Measurements from ENCODE around the gene CCDC97. TPM values are rescaled to one million over a fixed set of nuclear protein-coding genes. Genes with fewer than 3 reads are reported as not detected.
A peak's percentile ranks its signal among the peaks of the same experiment; 100 is the strongest.

CCDC97 gene
- total RNA-seq, 2 experiments from 2014 or later, result 50.4 to 51.7 TPM

GRCh38 chr19:41324921-41325639, 15.1 kb downstream of the CCDC97 start:
- Mint-ChIP-seq H3K4me3 (peak overlapping the region; percentile 30), H3K36me3 (ENCODE audit: low read depth) (peaks cover 45% of the 10 kb centered on the region), H3K4me1 (peaks cover 61% of the 10 kb centered on the region), H3K27ac (peak overlapping the region; percentile 82), H3K27me3 (no peaks in the 10 kb centered on the region), H3K9me3 (no peaks in the 10 kb centered on the region)
- CTCF ChIA-PET, result interaction anchor here (0.6 to 1.7 kb wide), 6 partner anchors 10 to 893 kb away, joined by 3 to 10 read pairs (median 4); no protein-coding TSS in a partner anchor
- POLR2A ChIA-PET, result no interaction called here
- no peak for DNase-seq

GRCh38 chr19:41325640-41325946, 15.6 kb downstream of the CCDC97 start:
- no peaks in the 10 kb centered on the region for H3K27me3 Mint-ChIP-seq
- no peaks in the 10 kb centered on the region for H3K9me3 Mint-ChIP-seq
- peaks cover 47% of the 10 kb centered on the region for H3K36me3 Mint-ChIP-seq (ENCODE audit: low read depth)
- peak overlapping the region; percentile 82 for H3K27ac Mint-ChIP-seq
- H3K4me3 Mint-ChIP-seq, result no peak overlapping the region
- CTCF ChIA-PET, result interaction anchor here (0.6 to 1.7 kb wide), 4 partner anchors 9 to 893 kb away, joined by 3 to 10 read pairs (median 6); no protein-coding TSS in a partner anchor
- POLR2A ChIA-PET, result no interaction called here
- peaks cover 65% of the 10 kb centered on the region for H3K4me1 Mint-ChIP-seq
- no peak for DNase-seq

GRCh38 chr19:41325947-41326706, 16.2 kb downstream of the CCDC97 start:
- Mint-ChIP-seq H3K36me3 (ENCODE audit: low read depth) (peaks cover 49% of the 10 kb centered on the region), H3K4me1 (peaks cover 66% of the 10 kb centered on the region), H3K27me3 (no peaks in the 10 kb centered on the region), H3K27ac (peak overlapping the region; percentile 89), H3K9me3 (no peaks in the 10 kb centered on the region), H3K4me3 (peak overlapping the region; percentile 12)
- ChIA-PET POLR2A (interaction anchor here (0.6 kb wide), 1 partner anchor 39 kb away, joined by 3 read pairs; no protein-coding TSS in a partner anchor), CTCF (interaction anchor here (0.6 to 1.6 kb wide), 3 partner anchors 9 to 894 kb away, joined by 3 to 10 read pairs (median 5); no protein-coding TSS in a partner anchor)
- no peak for DNase-seq

GRCh38 chr19:41327076-41327575, 17.2 kb downstream of the CCDC97 start:
- CTCF ChIA-PET, result interaction anchor here (0.8 to 1.6 kb wide), 9 partner anchors 8 to 244 kb away, joined by 3 to 10 read pairs (median 3); no protein-coding TSS in a partner anchor
- Mint-ChIP-seq H3K27me3 (no peaks in the 10 kb centered on the region), H3K9me3 (no peaks in the 10 kb centered on the region), H3K27ac (peak overlapping the region; percentile 89), H3K36me3 (ENCODE audit: low read depth) (peaks cover 51% of the 10 kb centered on the region), H3K4me3 (peak overlapping the region; percentile 58), H3K4me1 (peaks cover 69% of the 10 kb centered on the region)
- POLR2A ChIA-PET, result interaction anchor here (0.6 to 0.7 kb wide), 2 partner anchors 28 to 38 kb away, joined by 3 to 4 read pairs; no protein-coding TSS in a partner anchor
- no peak for DNase-seq

- no peaks in the 10 kb centered on the region for H3K27me3 Mint-ChIP-seq
- H3K36me3 Mint-ChIP-seq (ENCODE audit: low read depth), result peaks cover 55% of the 10 kb centered on the region
- CTCF ChIA-PET, result interaction anchor here (0.8 to 1.3 kb wide), 8 partner anchors 9 to 243 kb away, joined by 3 to 5 read pairs (median 3); no protein-coding TSS in a partner anchor
- peak overlapping the region; percentile 93 for H3K27ac Mint-ChIP-seq
- POLR2A ChIA-PET, result interaction anchor here (0.7 kb wide), 1 partner anchor 28 kb away, joined by 4 read pairs; no protein-coding TSS in a partner anchor
- peak; percentile 79 for DNase-seq
- H3K4me3 Mint-ChIP-seq, result peak overlapping the region; percentile 72
- no peaks in the 10 kb centered on the region for H3K9me3 Mint-ChIP-seq
- peaks cover 69% of the 10 kb centered on the region for H3K4me1 Mint-ChIP-seq
These were observed 17.7 kb downstream of the CCDC97 start for GRCh38 chr19:41327576-41328156.

- peak overlapping the region; percentile 72 for H3K4me3 Mint-ChIP-seq
- H3K36me3 Mint-ChIP-seq (ENCODE audit: low read depth), result peaks cover 53% of the 10 kb centered on the region
These were observed 18.3 kb downstream of the CCDC97 start for GRCh38 chr19:41328157-41328841.

GRCh38 chr19:41328842-41329225, 18.9 kb downstream of the CCDC97 start:
- Mint-ChIP-seq H3K9me3 (no peaks in the 10 kb centered on the region), H3K27me3 (no peaks in the 10 kb centered on the region), H3K4me1 (peaks cover 69% of the 10 kb centered on the region), H3K36me3 (ENCODE audit: low read depth) (peaks cover 56% of the 10 kb centered on the region), H3K27ac (peak overlapping the region; percentile 93), H3K4me3 (peak overlapping the region; percentile 72)
- no peak for DNase-seq
- ChIA-PET POLR2A (interaction anchor here (0.7 kb wide), 1 partner anchor 11 kb away, joined by 5 read pairs; no protein-coding TSS in a partner anchor), CTCF (interaction anchor here (0.9 to 1.5 kb wide), 3 partner anchors 23 to 125 kb away, joined by 3 to 7 read pairs (median 3); no protein-coding TSS in a partner anchor)

More at GRCh38 chr19:41328157-41328841, 18.3 kb downstream of the CCDC97 start:
- H3K27ac Mint-ChIP-seq, result peak overlapping the region; percentile 93
- H3K27me3 Mint-ChIP-seq, result no peaks in the 10 kb centered on the region
- peaks cover 66% of the 10 kb centered on the region for H3K4me1 Mint-ChIP-seq
- H3K9me3 Mint-ChIP-seq, result no peaks in the 10 kb centered on the region
- DNase-seq, result peak; percentile 58
- ChIA-PET CTCF (interaction anchor here (0.9 to 1.5 kb wide), 7 partner anchors 8 to 124 kb away, joined by 3 to 7 read pairs (median 3); no protein-coding TSS in a partner anchor), POLR2A (interaction anchor here (0.7 kb wide), 1 partner anchor 11 kb away, joined by 5 read pairs; no protein-coding TSS in a partner anchor)

GRCh38 chr19:41330481-41330880, 20.5 kb downstream of the CCDC97 start:
- no peaks in the 10 kb centered on the region for H3K27me3 Mint-ChIP-seq
- ChIA-PET POLR2A (no interaction called here), CTCF (no interaction called here)
- DNase-seq, result no peak
- no peaks in the 10 kb centered on the region for H3K9me3 Mint-ChIP-seq
- H3K4me1 Mint-ChIP-seq, result peaks cover 67% of the 10 kb centered on the region
- H3K4me3 Mint-ChIP-seq, result no peak overlapping the region
- H3K27ac Mint-ChIP-seq, result peak overlapping the region; percentile 51
- peaks cover 60% of the 10 kb centered on the region for H3K36me3 Mint-ChIP-seq (ENCODE audit: low read depth)

- H3K36me3 Mint-ChIP-seq (ENCODE audit: low read depth), result peaks cover 62% of the 10 kb centered on the region
These were observed 21.1 kb downstream of the CCDC97 start for GRCh38 chr19:41330946-41331678.

GRCh38 chr19:41332000-41332399, 22.0 kb downstream of the CCDC97 start:
- peaks cover 59% of the 10 kb centered on the region for H3K36me3 Mint-ChIP-seq (ENCODE audit: low read depth)
- H3K27me3 Mint-ChIP-seq, result no peaks in the 10 kb centered on the region
- peaks cover 63% of the 10 kb centered on the region for H3K4me1 Mint-ChIP-seq
- DNase-seq, result no peak
- no peaks in the 10 kb centered on the region for H3K9me3 Mint-ChIP-seq
- POLR2A ChIA-PET, result no interaction called here
- CTCF ChIA-PET, result interaction anchor here (0.9 to 1.2 kb wide), 2 partner anchors 10 kb away, joined by 3 read pairs; no protein-coding TSS in a partner anchor
- H3K4me3 Mint-ChIP-seq, result no peak overlapping the region
- H3K27ac Mint-ChIP-seq, result no peak overlapping the region

More at GRCh38 chr19:41330946-41331678, 21.1 kb downstream of the CCDC97 start:
- peaks cover 68% of the 10 kb centered on the region for H3K4me1 Mint-ChIP-seq
- no peaks in the 10 kb centered on the region for H3K27me3 Mint-ChIP-seq
- H3K27ac Mint-ChIP-seq, result no peak overlapping the region
- DNase-seq, result no peak
- no peaks in the 10 kb centered on the region for H3K9me3 Mint-ChIP-seq
- H3K4me3 Mint-ChIP-seq, result no peak overlapping the region
- ChIA-PET POLR2A (no interaction called here), CTCF (interaction anchor here (0.9 kb wide), 1 partner anchor 11 kb away, joined by 3 read pairs; no protein-coding TSS in a partner anchor)

- Mint-ChIP-seq H3K27me3 (no peaks in the 10 kb centered on the region), H3K4me1 (peaks cover 62% of the 10 kb centered on the region), H3K36me3 (ENCODE audit: low read depth) (peaks cover 59% of the 10 kb centered on the region), H3K9me3 (no peaks in the 10 kb centered on the region), H3K27ac (no peak overlapping the region), H3K4me3 (no peak overlapping the region)
- ChIA-PET CTCF (interaction anchor here (1.2 kb wide), 1 partner anchor 10 kb away, joined by 3 read pairs; no protein-coding TSS in a partner anchor), POLR2A (interaction anchor here (0.6 kb wide), 1 partner anchor 61 kb away, joined by 3 read pairs; no protein-coding TSS in a partner anchor)
- no peak for DNase-seq
These were observed 22.5 kb downstream of the CCDC97 start for GRCh38 chr19:41332468-41332867.
